MV-4-11 (cell line): Measurements from ENCODE around the gene EIF5A2.
"Not testable (repeated sequence)": the region's sequence is repeated elsewhere in the genome, so short reads cannot be mapped to it uniquely, and the experiment has no call there.

Experiments
- DNase-seq: peaks from one replicate; lab custom pipeline; 2025; lab: John Stamatoyannopoulos, UW

Gene EIF5A2

DNA sequence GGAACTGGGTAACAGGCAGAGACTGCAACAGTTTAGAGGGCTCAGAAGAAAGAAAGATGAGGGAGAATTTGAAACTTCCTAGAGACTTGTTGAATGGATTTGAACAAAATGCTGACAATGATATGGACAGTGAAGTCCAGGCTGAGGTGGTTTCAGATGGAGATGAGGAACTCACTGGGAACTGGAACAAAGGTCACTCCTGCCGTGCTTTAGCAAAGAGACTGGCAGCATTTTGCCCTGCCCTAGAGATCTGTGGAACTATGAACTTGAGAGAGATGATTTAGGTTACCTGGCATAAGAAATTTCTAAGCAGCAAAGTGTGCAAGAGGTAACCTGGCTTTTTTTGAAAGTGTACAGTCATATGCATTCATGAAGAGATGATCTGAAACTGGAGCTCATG lies 11.7 kb downstream of the EIF5A2 start:
- no peak for DNase-seq

DNA sequence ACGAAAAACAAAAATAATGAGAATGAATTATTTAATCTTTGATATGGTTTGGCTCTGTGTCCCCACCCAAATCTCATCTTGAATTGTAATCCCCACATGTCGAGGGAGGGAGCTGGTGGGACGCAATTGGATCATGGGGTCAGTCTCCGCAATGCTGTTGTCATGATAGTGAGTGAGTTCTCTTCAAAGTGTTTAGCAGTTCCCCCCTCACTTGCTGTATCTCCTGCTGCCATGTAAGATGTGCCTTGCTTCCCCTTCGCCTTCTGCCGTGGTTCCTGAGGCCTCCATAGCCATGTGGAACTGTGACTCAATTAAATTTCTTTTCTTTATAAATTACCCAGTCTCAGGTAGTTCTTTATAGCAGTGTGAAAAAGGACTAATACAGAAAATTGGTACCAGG lies 12.1 kb downstream of the EIF5A2 start:
- DNase-seq: not testable (repeated sequence)

DNA sequence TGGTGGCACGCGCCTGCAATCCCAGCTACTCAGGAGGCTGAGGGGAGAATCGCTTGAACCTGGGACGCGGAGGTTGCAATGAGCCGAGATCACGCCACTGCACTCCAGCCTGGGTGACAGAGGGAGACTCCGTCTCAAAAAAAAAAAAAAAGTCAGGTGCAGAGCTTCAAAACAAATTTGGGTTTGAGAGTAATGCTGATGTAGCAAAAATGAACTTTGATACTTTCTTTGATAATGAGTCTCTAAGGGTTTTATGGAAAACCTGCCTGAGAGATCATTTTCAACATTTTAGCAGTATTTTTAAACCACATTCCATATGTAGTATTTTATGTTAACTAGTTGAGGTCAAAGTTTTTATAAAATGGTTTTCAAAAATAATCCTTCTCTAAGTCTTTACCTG lies 14.5 kb downstream of the EIF5A2 start:
- no peak for DNase-seq

DNA sequence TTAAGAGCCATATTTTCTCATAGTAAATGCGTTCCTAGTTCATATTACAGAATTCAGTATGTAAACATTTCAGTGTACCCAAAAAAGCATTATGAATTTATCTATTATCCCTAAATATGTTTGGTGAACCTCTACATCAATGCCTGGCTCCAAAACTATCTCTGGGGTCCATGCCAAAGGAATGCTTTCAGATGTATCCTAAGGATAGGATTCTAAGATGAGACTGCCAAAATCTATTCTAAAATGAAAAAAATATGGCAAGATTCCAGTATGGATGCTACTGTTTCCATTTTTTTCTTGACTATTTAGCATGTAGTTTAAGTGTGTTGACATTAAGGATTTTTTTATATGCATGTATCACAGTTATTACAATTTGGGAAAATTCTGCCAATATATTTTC lies 18.8 kb downstream of the EIF5A2 start:
- no peak for DNase-seq

DNA sequence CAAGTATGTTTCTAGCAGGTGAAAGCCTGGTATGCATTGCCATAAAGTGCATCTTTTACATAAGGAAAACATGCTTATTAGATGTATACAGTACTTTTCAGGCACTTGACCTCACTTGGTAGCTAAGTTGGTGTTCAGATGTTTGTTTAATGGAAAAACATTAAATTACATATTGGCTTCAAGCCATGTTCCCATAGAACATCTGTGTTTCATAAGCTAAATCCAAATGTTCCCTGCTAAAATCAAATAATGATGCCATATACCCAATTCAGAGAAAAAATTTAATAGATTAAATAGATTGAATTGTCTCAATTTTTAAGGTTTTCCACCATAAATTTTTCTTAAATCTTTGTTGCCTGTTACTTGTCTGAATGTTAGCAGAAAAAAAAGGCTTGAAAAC lies 19.3 kb downstream of the EIF5A2 start:
- DNase-seq: no peak

DNA sequence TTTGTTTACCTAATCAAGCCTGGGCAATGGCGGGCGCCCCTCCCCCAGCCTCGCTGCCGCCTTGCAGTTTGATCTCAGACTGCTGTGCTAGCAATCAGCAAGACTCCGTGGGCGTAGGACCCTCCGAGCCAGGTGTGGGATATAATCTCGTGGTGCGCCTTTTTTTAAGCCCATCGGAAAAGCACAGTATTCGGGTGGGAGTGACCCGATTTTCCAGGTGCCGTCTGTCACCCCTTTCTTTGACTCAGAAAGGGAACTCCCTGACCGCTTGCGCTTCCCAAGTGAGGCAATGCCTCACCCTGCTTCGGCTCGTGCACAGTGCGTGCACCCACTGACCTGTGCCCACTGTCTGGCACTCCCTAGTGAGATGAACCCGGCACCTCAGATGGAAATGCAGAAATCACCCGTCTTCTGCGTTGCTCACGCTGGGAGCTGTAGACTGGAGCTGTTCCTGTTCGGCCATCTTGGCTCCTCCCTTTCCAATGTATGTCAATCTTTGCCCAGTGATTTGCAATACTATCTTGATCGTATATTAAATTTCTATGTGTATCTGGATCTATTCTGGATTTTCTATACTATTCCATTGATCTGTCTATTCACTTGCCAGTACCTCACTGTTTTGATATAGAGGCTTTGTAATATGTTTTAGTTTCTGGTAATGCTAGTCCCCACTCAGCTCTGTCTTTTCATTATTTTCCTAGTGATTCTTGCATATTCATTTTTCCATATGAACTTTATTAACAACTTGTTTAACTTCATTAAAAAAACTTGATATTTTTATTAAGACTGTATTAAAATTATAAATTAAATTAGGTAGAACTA lies 24.1 kb downstream of the EIF5A2 start:
- not testable (repeated sequence) for DNase-seq

DNA sequence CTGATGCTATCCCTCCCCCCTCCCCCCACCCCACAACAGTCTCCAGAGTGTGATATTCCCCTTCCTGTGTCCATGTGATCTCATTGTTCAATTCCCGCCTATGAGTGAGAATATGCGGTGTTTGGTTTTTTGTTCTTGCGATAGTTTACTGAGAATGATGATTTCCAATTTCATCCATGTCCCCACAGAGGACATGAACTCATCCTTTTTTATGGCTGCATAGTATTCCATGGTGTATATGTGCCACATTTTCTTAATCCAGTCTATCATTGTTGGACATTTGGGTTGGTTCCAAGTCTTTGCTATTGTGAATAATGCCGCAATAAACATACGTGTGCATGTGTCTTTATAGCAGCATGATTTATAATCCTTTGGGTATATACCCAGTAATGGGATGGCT lies 29.7 kb downstream of the EIF5A2 start:
- not testable (repeated sequence) for DNase-seq

DNA sequence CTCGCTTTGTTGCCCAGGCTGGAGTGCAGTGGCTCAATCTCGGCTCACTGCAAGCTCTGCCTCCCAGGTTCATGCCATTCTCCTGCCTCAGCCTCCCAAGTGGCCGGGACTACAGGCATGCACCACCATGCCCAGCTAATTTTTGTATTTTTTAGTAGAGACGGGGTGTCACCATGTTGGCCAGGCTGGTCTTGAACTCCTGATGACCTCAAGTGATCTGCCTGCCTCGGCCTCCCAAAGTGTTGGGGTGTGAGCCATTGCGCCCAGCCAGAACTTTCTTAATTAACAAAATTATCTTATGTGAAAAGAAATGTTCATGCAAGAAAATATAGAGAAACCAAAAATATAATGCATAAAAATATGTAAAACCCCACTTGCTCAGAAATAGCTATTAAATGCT lies 31.1 kb downstream of the EIF5A2 start:
- not testable (repeated sequence) for DNase-seq

DNA sequence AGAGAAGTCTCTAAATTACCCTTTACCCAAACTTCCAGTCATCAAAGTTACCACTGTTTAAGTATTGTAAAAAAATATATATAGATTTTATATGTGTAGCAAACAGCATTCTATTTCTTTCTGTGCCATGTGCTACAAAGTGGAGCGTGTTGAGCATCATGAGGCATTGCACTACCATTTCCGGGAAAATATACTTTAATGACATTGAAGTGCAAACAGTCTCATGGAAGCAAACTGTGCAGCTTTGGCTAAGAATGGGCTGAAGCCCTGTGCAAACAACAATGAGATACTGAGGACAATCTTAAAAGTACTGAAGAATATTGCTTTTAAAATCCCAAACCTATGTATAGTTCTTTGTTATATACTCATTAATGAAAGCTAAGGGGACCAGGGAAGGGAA lies 31.9 kb downstream of the EIF5A2 start:
- no peak for DNase-seq

DNA sequence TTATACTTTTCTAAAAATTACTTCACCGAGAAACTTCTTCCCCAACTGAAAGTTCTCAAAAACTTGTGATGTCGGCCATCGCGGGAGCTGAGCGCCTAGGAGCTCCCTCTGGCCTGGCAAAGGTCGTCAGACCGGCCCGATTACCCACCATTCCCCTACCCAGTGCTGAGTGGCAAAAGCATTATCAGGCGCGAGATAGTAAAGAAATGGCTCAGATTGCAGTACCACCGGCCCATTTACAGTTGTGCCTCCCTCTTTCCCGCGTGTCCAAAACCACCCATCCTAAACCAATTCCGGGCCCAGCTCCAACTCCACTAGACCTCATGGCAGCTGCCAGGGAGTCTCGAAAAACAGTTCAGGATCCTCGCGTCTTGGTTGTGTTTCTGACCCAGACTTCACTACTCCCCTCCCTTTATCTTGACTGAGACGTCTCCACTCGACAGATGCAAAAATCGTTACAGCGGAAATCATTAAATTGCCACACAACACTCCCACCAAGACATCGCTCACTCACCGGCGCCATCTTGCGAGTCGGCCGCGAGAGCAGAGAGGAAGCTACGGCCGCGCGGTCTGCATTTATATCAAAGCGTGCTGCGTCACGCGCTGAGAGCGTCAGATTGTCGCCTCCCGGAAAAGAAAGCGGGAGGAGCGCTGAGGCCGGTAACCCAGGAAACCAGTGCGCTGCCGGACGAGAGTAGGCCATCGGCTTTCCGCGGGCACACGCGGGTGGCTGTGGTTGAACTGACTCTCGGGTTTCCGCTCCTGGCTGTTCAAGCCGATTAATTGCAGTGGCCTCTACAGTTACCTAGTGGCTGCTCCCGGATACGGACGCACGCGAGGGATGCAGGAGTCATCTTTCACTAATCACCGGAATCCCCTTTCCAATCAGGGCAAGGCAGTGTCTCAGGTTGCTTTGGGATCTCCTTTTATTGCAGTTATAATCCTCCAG lies 38.5 kb downstream of the EIF5A2 start, which contains the start of gene RPL22L1:
RPL22L1 (minus strand) TSS at position 551 of the 949 bp plus-strand sequence; CDS start at position 523, 28 bp downstream.
- DNase-seq: no peak

DNA sequence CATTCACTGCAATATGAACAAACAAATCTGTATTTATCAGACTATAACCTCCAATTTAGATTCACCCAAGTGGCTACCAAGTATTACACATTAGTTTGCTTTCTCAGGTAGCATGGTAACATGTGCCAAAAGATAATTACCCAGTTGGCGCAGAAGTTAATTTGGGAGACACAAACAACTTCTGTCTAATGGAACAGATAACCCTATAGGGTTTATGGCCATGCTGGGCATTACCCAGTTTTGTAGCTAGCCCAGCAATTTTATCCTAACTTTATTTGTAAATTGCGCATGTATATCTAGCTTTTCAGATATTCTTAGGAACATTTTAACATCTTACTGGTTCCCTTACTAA lies 39.2 kb downstream of the EIF5A2 start:
- DNase-seq: no peak

DNA sequence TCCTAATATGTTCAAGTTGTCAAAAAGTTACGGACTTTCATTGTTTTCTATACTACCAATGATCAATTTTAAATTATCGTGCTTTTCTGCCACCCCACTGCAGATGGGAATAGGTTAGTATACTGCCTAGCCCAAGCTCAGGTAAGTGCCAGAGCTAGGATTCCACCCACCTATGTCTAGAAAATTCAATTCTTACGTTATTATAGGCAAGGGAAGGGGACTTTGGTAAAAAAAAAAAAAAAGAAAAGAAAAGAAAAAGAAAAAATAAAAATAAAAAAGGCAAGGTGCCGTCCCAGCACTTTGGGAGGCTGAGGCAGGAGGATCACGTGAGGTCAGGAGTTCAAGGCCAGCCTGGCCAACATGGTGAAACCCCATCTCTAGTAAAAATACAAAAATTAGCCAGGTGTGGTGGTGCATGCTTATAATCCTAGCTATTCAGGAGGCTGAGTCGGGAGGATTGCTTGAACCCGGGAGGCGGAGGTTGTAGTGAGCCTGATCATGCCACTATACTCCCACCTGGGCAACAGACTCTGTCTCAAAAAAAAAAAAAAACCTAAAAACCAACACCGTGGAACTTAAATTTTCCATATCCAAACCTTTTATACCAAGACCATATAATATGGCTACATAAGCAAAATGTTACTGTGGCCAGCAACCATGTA lies 39.7 kb downstream of the EIF5A2 start:
- no peak for DNase-seq

DNA sequence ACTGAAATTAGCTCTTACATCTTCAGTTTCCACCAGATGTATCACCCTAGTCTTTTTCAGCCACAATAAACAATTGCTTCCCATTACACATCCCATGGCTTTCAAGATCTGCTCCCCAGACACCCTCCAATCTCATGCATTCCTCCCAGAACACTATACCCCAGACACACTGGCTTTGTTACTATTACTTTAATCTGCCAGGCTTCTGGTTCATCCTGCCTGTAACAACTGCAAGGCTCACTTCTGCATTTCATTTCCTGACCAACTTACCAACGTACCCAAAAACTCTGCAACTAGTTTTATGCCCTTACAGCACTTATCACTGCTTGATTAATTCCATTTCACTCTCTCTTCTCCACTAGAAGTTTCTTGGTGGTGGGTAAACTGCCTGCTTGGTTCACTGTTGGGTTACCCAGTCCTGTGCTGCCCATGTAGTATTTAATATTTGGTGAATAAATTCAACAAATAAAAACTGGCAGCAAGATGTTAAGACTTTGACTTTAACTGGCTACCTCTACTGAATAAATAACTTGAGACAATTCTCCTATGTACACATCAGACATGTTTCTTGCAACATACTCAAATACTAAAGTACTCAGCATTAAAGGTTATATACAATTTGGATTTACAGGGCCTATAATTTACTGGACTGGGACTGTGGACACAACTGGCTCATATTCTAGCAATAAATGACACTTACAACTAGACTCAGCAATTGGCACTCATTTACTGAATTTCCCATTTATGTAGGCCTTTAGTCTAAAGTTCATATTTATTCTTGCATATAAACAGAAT lies 41.1 kb downstream of the EIF5A2 start:
- DNase-seq: no peak

DNA sequence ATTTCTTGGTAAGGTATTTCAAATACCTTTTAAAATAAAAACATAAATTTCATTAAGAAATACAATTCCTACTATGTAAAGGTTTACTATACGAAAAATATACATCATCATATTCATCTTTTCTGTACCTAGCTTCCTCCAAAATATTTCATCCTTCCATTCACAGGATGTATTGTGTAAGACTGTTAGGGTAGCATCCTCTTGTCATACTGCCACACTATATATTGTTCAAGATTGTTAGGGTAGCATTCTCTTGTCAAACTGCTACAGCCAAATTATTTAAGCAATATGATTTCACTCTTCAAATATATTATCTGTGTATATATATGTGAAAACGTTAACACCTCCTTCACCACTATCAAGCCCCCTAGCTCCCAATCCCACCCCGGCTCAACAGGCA lies 41.9 kb downstream of the EIF5A2 start:
- no peak for DNase-seq

DNA sequence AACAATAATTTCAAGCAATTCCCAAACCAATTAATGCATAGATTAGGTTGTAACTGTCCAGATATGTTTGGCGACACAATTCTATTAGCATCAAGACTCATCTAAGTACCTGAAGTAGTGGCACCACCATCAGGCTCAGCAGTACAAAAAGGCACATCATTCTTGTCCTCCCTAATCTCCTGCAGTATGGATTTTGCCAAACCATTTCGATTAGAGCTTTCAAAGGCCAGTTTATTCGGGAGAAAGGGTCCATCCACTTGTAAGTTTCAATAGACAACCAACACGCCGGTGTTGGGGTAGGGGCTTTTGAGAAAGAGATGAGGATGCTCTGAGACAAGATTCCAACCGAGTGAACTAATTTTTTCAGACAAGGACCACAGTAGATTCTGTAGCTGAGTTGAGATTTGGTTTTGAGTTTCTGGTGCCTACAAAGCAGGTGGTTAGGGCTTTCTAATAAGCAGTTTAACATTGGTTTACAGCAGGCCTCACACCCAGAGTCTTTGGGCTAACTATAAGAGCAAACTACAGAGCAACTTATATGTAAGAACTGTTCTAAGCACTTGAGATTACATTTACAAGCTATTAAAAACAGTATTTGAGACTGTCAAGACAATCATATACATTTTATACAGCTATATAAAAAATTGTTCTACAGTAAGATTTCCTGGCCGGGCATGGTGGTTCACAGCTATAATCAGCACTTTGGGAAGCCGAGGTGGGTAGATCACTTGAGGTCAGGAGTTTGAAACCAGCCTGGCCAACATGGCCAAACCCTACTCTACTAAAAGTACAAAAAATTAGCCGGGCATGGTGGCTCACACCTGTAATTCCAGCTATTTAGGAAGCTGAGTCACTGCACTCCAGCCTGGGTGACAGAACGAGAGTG lies 43.0 kb downstream of the EIF5A2 start:
- DNase-seq: no peak

DNA sequence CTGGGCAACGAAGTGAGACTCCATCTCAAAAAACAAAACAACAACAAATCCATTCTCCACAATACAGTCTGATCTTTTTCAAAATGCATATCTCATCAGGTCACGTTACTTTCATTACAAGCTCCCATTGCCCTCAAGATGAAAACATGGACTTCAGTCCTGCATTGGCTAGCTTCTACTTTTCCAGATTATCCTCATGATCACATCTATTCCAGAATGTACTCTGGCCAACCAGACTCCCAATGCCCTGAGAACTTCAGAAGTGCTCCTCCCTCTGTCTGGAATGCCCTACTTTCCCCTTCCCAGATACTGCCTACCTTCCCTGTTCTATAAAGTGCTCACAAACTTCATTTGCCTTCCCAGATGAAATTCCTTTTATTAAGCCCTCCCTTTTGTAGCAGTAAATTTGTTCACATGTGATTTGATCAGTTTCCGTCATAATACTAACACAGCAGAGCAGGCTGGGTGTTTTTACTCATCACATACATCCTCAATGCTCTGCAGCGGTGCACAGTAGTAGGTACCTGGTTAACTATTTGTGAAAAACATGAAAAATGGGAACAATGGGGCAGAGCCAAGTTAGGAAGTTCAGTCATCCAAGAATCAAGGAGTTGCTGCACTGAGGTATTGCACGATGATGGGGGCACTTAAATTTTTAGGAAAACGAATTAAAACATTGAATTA lies 43.8 kb downstream of the EIF5A2 start:
- DNase-seq: no peak

DNA sequence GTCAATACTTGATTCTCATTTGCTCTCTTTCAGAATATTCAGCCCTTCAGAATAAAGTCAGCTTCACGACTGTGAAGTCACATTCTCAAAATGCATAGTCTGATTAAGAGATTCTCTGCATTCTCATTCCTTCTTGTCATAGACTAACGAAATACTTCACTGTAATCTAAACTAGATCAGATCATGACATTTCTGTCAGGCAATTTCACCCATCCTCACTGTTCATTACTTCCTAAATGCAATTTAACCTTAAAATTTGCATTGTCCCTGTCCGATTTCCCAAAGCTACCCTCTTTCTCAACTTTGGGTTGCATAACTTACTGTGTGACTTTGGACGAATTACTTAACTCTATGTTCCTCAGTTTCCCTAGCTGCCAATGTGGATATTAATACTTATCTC lies 44.6 kb downstream of the EIF5A2 start:
- DNase-seq: peak; percentile 6

DNA sequence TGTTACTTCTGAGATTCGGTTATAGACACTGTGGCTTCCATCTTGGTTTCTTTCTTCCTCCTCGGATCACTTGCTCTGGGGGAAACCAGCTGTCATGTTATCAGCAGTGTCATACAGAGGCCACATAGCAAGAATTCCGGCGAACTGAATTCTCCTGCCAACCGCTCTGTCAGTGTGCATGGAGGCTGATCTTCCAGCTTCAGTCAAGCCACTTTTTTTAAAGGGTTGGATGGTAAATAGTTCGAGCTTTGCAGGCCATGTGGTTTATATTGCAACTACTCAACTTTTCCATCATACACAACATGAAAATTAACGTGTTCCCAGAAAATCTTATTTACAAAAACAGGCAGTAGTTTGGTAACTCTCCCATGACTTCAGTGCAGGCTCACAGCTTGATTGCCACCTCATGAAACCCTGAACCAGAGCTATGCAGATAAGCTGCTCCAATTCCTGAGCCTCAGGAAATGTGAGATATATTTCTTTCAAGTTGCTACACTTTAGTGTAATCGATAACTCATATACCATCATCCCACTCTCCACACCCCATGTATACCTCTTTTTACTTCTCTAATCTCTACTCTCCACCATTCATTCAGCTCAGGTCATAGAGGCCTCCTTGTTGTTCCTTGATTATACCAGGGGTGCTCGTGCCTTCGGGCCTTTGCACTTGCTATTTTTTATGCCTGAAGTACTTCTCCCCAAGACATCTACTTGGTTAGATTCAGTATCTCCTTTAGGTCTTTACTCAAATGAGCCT lies 45.6 kb downstream of the EIF5A2 start:
- no peak for DNase-seq

DNA sequence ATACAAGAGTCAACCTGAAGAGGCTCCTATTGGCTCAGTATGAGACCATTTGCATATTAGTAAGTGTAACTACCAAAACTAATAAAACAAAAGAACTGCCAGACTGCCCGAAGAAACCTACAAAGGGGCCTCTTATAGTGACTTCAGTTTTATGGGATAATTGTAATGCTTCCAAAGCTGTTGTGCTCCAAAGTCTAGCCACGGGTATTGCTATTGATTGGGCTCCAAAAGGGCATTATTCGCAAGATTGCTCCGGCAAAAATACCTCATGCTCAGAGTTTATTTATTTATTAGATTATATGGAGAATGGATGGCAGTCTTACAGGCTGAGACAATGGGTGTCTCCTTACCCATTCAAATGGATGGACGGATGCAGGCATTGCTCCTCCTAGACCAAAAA lies 49.8 kb downstream of the EIF5A2 start:
- DNase-seq: no peak
